Stimulated activated CD8-positive, alpha-beta memory T cell treated with anti-CD3 and anti-CD28 coated beads, Interleukin-7, amount 100 ng/mL, for 1 hour (primary cell): ENCODE results near the gene PML.

Experiments
- DNase-seq, 2 donors: peaks; one replicate each; pipeline ENCODE4 v3.0.0-alpha.2; 2020; ENCODE audit warnings: low read depth in 2 of 2

The PML gene

DNA sequence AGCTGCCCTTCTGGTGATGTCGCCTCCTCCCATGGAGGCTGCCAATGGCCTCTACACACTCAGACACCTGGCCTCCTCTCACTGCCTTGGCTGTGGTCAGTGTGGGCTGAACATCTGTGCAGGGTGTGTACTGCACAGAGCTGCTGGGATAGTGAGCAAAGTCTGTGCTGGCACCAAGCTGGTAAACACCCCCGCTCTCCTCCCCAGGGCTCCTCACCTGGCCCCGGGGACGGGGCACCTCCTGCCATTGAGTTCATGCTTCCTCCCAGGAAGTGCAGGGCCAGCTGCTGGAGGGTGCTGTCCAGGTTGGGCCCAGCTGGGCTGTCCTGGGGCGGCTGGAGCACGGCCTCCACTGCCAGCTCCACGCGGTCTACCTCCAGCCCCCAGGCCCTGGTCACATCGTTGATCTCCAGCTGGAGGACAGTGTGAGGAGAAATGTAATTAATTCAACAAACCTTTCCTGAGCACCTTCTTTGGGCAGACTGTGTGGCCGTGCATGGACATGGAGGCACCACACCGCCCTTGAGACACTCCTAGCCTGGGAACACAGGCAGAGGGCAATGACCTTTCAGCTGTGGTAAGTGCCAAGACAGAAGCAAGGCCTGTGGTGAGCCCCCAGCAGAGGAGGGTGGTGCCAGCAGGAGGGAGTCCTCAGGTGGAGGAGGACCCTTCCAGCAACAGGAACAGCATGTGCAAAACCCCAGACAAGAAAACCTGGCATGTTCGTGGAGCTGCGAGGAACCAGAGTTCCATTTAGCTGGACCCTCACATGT lies 9.2 kb upstream of the PML start:
- DNase-seq: no peak

DNA sequence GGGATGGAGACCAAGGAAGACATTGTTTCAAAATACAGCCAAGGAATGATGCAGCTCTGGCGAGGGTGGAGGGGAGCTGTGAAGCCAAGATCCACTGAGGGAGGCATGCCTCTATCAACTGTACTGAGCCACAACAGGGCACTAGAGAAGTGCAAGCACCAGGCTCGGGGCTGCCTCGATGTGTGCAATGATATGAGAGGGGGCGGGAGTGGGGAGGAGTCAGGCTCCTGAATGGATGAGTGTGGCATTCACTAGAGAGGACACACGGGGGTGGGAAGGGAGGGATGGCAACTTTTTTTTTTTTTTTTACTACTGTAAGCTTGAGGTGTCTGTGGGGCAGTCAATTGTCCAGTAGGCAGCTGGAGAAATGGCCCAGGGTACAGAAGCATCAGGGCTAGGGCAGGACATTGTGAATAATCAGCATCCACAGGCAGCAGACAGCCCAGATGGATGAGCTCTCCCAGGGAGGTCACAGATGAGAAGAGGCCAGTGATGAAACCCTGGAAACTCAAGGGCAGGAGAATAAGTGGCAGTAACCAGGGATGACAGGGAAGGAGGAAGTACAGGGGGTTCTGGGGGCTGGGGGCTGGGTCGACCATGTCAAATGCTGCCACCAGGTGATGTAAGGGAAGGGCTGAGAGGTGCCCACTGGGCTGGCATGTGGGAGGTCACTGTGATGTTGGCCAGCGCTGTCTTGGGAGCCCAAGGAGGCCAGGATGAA lies 8.3 kb upstream of the PML start:
- no peak for DNase-seq

DNA sequence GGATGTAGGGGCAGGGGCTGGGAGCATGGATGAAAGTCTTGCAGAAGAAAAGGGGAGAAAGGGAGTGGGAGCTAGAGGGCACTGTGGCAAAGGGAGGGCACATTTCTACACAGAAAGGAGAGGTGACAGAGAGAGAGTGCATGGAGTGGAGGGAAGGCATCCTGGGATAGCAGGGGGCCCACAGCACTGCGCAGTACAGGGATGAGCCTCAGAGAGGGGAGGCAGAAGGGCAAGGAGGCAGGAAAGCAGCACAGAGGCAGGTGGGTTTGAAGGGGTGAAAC lies 7.8 kb upstream of the PML start:
- no peak for DNase-seq

DNA sequence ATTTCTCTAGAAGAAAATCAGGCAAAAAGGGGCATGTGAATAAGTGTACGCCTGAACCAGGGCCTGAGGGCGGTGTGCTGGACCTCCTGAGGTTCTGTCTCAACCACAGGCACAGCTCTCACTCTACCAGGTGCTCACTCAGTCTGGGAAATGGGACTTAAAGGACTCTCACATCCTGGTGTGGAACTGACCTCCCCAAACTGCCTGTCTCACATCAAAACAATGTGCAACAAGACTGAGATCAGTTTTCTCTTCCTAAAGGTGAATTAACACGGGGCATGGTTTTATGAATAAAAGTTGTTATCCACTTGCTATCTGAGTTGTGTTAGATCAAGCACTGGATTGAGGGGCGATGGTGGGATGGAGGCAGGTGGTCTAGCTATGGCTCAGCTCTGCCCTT lies 7.3 kb upstream of the PML start:
- no peak for DNase-seq

DNA sequence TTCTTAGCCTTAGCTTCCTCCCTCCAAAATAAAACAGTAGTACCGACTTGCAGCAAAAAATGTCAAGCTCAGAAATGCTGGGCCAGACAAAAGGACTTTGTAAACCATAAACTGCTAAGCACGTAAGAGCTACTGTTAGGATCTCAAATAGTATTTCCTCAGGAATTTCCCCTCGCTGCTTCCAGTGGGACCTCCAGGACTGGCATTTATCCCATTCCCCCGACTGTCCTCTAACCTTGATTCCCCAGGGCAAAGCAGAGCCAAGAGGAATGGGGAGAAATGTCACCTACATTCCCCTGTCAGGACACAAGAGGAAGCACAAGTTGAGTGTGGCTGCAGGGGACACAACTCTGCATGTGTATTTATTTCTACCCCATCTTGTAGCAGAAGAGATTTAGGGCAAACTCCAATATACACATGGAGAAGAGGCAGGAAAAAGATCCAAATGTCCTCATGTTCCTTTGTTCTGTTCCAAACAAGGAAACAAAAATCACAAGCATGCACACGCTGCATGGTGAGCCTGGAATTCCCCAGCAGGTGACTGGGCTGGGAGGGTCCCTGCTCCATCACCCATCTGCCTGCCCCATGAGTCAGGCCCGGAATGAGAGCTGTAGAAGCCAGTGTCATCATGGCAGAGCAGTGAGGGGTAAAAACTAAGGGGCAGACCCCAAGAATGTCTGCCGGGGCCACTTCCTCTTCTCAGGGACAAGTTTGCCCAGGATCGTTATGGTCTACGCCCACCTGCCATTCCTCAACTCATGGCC lies 6.7 kb upstream of the PML start:
- DNase-seq: no peak

DNA sequence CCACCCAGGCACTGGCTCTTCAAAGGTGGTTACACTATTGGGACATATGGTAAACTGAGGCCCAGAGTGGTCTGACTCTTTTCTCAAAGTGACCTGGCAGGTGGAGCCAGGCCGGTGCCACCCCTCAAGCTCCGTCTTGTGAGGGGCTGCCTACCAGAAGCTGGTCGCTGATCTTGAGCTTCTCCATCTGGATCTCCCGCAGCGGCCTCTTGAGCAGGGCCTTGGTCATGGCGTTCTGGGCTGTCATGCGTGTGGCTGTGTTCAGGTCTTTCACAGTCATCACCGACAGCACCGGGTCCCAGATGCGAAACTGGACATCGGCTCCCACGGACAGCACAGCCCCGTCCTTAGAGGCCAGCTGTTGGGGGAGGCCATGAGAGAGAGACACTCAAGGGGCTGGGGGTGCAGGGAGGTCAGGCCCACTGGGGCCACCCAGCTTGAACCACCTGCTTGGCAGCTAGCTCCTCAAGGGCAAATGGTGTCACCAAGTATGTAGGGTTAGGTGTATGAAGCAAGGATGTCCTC lies 6.0 kb upstream of the PML start:
- no peak for DNase-seq

DNA sequence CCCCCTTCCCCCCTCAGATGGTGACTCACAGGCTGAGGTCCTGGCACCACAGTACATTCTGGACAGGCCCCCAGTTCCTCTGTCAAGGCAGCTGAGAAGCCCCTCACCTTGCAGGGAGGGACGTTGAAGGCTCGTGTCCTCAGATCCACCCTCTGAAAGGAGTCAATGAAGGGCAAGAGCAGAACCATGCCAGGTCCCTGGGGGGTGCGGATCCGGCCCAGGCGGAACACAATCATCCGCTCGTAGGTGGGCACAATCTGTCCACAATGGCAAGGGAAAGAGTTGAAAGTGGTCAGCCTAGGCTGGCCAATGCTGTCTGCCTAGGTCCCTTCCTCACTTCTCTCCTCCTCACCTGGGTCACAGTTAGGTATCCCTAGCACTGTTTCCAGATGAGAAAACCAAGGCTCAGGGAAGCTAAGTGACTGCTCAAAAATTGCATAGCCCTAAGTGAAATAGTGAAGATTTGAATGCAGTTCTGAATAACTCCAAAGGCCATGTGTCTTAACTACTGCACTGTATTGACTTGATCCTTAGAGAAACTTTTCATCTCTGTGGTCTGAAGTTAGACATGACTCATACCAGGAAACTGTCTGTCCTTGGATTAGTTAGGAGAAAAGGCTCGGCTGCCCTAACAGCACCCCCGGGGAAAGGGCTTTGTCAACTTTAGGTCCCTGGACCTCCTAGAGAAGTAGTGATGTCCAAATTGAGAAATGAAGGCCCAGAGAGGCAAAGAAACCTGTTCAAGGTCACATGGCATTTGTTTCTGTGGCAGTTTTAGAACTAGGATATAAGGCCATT lies 5.3 kb upstream of the PML start:
- no peak for DNase-seq

DNA sequence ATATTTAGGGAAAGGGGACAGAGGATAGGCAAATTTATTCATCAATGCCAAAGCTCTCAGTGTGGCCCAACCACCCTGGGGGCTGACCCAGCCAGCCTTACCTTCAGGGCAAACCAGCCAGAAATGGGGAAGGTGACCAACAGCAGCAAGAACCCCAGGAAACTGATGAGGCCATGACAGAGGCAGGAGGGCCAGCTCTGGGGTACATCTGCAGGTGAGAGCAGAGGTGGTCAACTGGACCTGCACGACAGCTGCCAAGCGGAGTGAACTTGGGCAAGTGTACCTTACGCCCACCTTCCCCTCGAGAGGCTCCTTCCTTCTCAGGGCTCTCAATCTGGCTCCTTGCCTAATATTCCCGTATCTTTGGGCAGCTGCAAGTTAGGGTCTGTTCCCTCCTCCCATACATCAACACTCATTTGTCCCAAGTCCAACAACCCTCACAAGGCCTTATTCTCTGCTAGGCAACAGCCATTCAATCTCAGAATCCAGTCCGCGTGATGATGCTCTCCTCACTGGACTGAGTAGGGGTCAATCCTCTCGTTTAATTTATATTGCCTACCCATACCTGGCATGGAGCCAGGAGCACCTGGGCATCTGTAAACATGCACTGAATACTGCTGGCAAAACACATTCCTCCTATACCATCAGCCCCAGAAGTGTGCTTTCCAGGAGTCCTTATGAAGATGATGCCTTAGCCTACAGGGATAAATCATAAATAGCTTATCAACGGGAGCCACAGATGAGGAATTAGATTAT lies 4.1 kb upstream of the PML start:
- DNase-seq: no peak

DNA sequence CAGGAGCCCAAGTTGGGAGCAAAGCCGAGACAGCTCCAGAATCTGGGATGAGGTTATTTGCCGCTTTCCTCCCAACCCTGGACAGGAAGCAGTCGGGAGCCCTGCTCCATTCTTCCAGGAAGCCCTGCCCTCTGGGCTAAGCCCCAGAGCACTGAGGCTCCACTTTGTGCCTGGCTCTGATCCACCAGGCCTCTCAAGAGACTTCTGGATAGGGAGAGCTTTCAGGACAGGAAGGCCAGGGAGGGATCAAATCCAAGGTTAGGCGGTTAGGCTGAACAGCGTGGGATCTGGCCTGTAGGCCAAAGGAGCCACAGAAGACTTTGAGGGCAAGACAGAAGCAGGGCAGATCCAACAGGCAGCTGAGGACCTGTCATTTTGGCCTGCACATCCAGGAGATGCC lies 3.3 kb upstream of the PML start:
- DNase-seq: no peak

DNA sequence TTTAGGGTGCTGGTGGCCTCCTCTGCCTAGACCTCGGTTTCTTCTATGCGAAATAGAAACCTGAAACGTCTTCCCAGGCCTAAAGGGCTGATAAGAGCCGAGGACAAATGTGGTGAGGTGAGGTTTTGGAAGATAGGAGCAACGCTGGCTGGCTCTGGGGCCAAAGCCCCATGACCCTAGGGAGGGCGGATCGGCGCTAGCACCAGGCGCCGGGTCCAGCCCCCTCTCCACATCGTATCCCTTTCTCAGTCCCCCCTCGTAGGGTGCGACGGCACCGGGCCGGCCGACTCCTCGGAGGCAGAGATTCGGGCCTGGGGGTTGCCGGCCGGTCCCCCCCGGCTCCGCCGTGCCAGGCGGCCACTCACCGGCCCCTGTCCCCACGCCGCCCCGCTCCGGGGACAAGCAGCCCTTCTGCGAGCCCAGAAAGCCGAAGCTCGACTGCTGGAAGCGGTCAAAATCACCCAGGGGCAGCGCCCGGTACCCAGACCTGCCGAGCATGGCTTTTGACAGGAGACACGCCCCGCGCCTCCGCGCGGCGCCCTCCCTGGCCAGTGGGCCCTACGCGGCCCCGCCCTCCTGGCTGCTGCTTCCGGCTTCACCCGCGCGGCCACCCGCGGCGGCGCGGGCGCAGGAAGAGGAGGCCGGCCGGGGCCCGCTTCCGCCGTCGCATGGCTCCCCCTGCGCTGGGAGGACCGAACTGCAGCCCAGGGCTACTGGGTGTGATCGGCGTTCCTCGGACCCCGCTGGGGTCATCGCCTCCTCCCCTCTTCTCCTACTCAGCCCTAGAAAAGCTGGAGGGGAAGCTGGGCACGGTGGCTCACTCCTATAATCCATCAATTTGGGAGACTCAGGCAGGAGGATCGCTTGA lies 2.6 kb upstream of the PML start, which contains the start of gene STOML1:
STOML1 (minus strand) TSS at position 570 of the 868 bp plus-strand sequence; CDS start at position 498, 72 bp downstream.
- DNase-seq: peak; percentile 85 to 95

DNA sequence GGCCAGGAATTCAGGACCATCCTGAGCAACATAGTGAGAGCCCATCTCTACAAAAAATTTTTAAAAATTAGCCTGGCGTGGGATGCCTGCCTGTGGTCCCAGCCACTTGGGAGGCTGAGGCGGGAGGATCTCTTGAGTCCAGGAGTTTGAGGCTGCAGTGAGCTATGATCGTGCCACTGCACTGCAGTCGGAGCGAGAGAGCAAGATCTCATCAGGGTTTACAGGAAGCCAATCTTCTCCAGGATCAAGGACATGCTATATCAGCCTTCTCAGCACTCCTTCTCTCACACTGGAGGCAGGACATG lies 2.0 kb upstream of the PML start:
- no peak for DNase-seq

DNA sequence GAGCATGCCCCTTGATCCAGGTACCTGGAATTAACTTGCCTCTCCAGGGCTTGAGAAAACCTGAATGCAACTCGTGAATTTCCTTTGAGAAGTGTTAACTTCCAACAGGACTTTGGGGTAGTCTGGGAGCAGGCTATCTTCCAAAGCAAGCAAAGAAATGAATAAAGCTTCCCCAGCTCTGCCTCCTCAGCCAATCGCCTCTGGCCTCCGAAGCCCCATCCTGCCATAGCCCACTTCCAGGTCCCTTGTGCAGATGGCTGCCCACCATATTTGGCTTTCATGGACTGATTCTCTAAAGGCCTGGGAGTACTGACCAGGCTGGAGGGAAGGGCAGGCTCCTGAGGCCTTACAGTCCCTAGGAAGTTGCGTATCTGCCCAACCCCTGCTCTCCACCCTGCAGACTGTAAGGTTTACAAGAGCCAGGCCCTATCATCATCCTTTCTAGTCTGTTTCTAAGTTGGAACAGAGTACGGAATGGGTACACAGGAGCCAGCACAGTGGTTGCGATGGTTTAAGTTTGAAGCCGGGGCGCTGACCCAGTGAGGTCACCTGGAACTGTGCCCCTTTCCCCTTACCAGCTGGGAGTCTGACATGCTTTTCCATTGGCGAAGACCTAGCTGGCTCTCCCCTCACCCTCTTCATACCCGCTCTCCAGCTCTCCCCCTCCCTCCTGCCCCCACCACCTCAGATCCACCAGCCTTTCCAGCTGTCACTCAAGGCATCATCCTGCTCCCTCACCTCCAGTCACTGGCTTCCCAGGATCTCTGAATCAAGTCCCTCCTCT lies 1.1 kb upstream of the PML start:
- DNase-seq: no peak

DNA sequence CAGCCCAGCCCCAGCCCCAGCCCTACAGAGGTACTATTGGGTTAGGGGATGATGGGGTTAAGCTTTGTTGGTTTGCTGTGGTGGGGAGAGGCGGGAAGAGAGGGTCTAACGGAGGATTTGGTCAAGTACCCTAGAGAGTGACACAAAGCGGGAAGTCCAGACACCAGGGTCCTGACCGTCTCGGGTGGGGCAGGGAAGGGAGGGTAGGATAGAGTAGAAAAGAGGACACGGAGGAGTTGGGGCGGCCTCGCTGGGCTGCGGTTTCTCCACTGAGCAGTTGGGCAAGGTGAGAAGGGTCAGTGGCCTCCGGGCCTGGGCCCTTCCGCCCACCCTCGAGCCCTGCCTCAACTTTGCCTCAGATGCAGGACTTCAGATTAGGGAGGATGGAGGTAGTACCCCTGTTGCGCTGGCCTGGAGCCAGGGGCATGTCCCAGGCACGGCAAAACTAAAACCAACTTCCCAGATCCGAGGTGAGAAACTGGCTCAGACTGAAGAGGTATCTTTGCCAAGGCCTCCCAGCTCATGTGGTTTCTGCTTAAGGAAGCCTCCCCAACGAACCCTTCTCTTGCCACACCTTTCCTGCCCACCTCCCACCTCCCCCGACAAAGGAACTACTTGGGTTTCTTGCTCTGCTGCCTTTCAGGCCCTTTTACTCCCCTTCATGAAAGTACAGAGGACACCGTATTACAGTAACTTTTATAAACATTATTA lies 551 bp downstream of the PML start:
- no peak for DNase-seq

DNA sequence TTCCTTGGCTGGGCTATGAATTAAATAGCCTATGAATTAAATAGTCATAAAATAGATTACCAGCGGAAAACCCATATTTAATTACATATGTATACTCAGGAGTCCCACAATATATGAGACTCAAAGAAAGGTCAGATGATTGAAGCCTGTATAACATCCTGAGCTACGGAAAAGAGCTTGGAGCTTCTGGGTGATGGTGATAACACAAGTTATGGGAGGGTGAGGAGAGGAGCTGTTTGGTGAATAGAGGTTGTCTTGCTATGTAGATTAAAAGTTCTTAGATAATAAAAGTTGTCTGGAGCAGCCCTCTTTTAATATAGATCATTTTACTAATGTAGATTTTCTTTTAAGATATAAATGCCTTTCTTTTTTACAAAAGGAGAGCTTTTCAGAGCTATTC lies 1.8 kb downstream of the PML start:
- DNase-seq: no peak

DNA sequence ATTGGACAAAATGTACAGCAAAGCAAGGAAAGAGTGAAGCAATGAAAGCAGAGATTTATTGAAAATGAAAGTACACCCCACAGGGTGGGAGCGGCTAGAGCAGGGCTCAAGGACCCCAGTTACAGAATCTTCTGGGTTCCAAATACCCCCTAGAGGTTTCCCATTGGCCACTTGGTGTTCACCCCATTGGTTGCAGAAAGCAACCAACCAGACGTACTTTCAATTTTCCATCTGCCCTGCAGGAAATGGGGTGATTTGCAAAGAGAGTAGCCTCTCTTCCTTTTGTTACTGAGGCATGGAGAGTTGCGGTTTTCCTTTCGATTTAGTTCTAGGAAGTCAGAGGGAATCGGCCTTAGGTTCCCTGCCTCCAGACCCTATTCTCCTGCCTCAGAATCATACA lies 2.4 kb downstream of the PML start:
- no peak for DNase-seq

DNA sequence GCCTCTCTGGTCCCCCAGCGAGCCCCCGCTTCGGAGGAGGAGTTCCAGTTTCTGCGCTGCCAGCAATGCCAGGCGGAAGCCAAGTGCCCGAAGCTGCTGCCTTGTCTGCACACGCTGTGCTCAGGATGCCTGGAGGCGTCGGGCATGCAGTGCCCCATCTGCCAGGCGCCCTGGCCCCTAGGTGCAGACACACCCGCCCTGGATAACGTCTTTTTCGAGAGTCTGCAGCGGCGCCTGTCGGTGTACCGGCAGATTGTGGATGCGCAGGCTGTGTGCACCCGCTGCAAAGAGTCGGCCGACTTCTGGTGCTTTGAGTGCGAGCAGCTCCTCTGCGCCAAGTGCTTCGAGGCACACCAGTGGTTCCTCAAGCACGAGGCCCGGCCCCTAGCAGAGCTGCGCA lies 3.5 kb downstream of the PML start:
- no peak for DNase-seq

DNA sequence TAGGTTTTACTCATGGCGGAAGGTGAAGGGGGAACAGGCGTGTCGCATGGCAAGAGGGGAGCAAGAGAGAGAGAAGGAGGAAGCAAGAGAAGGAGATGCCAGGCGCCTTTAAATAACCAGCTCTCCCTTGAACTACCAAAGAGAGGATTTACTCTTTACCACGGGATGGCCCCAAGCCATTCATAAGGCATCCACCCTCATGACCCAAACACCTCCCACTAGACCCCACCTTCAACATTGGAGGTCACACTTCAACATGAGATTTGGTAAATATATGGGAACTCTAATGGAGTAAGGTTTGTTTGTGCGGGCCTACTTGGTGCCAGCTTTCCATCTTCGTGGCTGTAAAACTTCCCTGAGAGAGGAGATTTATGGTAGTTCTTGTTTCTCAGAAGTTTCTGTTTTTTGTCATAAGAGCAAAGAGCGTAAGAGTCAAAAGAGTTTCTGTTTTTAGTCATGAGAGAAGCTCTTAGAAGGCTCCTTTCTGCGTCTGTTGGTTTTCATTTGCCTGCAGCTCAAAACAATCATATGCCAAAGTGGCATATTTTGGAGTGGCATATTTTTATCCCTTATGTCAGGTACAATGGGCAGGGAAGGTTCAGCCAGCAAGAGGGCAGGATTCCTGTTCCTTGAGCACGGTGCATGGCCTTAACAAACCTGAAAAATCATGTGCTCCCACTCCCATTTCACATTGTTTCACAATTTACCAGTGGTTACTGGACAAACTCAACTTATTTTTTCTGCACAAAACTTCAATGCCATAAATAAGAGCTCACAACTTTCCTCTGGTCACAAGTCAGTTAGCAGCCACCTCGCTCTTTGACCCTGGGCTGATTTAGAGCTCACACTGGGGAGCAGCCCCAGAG lies 12.5 kb downstream of the PML start:
- DNase-seq: no peak

DNA sequence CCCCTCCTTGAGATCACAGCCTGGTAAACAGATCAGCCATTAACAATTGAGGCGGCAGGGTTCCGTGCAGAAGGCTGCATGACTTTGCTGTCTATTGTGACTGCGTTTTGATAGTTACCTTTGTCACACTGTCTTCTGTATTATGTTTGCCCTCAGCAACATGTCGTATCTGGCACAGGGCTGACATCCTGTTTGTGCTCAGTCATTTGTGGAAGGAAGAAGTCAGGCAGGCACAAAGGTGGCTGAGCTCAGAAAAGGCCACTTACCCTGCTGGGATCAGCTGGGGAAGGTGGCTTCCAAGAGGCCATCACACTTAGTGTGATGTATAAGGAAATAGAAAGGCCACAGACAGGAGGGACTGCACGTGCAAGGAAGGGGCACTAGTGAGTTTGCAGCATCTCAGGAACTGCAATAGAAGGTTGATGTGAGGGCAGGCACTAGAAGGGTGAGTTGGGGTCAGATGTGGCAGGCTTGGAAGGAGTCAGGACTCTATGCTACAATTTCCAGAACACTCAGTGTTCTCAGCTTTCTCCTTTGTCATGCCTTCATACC lies 13.4 kb downstream of the PML start:
- no peak for DNase-seq
